Fibroblast of villous mesenchyme (primary cell): ENCODE data around the gene CCDC175. TPM values are rescaled to one million over a fixed set of nuclear protein-coding genes. Genes with fewer than 3 reads are reported as not detected.

ENCODE experiments used
- DNase-seq: peaks from one replicate; pipeline ENCODE4 v3.0.0-alpha.2; 2010; ENCODE audit warnings: low read depth
- H3K4me3 ChIP-seq: 2 replicates; pipeline ENCODE4 v1.5.1; 2011; ENCODE audit warnings: low read depth, mild to moderate bottlenecking, low read length
- total RNA-seq: library from RNA; depleted of rRNA; stranded (reverse); fragments of >200 nt; gene quantifications from 2 replicates; pipeline ENCODE4 v1.2.3, GENCODE V29; 2012
- TF ChIP-seq, protein P1 (sequence below): IDR thresholded peaks from 2 replicates; pipeline ENCODE4 v1.5.1; 2012; ENCODE audit warnings: low read depth, mild to moderate bottlenecking, low read length; ENCODE audit not compliant: insufficient read depth

CCDC175 gene
- total RNA-seq, 1 donor: not detected

DNA sequence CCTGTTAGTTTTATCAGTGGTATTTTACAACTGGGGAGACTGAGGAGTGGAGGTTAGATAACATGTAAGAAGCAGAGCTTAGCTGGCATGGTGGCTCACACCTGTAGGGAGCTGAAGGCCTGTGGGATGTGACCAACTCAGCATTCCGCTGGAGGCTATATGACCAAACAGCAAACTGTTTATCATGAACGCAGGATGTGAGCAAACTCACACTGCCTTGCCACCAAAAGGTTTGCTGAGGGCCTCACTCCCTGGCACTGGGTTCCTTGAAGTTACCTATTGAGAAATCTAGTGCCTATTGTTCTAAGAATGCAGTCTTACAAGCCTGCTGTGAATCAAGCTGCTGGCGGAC is 68.9 kb downstream of the CCDC175 start:
- TF ChIP-seq, protein P1, sequence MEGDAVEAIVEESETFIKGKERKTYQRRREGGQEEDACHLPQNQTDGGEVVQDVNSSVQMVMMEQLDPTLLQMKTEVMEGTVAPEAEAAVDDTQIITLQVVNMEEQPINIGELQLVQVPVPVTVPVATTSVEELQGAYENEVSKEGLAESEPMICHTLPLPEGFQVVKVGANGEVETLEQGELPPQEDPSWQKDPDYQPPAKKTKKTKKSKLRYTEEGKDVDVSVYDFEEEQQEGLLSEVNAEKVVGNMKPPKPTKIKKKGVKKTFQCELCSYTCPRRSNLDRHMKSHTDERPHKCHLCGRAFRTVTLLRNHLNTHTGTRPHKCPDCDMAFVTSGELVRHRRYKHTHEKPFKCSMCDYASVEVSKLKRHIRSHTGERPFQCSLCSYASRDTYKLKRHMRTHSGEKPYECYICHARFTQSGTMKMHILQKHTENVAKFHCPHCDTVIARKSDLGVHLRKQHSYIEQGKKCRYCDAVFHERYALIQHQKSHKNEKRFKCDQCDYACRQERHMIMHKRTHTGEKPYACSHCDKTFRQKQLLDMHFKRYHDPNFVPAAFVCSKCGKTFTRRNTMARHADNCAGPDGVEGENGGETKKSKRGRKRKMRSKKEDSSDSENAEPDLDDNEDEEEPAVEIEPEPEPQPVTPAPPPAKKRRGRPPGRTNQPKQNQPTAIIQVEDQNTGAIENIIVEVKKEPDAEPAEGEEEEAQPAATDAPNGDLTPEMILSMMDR: no peak
- no peak for DNase-seq
- no peak overlapping the region for H3K4me3 ChIP-seq

DNA sequence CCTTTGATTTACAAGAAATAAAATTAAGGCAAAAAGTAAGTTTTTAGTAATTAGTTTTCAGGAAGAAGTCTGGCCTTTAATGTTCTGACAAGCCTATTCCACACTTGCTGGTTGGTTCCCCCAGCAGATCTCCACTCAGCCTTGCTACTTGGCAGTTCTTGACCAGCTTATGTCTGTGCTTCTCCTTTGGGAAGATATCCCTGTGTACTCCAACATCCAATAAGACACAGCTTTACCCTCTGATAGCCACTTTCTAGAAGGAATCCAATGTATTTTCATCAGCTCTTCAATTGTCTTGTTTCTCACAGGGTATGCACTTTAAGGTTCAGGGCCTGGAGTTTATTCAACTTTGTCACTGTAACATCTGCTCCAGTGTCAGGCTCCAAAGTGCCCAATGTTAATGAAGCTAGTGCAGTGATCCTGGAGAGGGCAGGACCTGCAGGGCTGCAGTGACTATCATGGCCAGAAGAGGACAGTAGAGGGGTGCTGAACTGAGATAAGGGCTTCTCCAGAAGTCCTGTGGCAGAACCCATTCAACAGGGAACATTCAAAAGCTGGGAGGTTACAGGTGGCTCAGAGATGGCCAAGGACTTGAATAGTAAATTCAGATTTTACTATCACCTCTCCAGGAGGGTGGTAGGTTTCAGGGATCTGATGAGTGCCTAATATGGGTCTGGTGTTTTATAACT is 69.4 kb downstream of the CCDC175 start:
- peak; percentile 61 for DNase-seq
- TF ChIP-seq, protein P1: peak; percentile 100
- no peak overlapping the region for H3K4me3 ChIP-seq

GRCh38 chr14:59503256-59503655 is 73.4 kb downstream of the CCDC175 start:
- no peak for DNase-seq
- TF ChIP-seq, protein P1: no peak
- no peak overlapping the region for H3K4me3 ChIP-seq

DNA sequence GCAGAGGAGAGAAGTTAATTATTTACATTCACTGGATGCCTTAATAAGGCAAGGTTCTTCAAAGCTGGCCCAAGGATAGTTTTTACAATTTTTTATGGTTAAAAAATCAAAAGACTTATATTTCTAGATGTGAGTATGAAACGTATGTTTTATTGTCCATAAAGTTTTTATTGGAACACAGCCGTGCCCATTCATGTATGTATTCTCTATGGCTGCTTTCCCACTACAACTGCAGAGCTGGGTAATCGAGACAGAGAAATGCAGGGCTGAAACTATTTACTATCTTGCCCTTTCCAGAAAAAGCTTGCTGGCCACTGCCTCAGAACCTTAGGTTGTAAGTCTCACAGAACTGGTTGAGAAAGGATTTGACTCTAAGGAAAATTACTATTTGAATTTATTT is 75.9 kb downstream of the CCDC175 start:
- TF ChIP-seq, protein P1: no peak
- no peak for DNase-seq
- no peak overlapping the region for H3K4me3 ChIP-seq

DNA sequence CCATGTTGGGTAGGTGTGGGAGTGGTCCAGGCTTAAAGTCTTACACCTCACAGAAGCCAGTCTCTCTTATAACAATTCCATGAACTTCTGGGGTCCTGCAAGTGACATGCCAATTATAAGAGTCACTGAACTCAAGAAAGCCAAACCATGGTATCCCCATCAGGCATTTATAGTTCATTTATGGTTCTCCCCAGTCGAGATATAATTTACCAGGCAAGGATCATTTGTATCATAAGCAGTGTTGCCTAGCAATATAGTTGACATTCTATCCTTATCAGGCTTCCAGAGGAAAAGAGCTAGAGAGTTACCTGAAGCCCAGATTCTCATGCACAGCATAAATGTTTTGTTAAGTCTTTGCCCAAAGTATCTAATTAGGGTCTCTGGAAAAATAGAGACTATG is 84.2 kb downstream of the CCDC175 start:
- TF ChIP-seq, protein P1: no peak
- H3K4me3 ChIP-seq: no peak overlapping the region

DNA sequence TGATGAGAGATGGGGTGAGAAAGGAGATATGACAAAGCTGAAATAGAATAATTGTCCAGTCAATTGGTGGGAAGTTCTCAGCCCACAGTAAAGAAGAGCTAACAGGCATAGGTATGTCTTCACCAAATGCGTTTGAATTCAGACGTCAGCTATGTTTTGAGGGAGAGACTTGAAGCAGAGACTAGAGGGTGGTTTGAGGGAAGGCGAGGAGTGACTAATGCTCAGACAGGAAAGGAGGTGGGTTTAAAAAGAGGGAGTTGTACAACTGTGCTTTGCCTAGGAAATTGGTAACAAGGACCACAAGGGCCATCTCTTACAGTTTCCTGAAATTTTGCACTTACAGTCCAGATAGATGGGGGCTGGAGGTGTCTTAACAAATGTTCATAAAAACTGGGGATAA is 85.9 kb downstream of the CCDC175 start:
- TF ChIP-seq, protein P1: no peak
- DNase-seq: no peak
- H3K4me3 ChIP-seq: no peak overlapping the region

More for the DNA sequence above, 84.2 kb downstream of the CCDC175 start:
- no peak for DNase-seq

DNA sequence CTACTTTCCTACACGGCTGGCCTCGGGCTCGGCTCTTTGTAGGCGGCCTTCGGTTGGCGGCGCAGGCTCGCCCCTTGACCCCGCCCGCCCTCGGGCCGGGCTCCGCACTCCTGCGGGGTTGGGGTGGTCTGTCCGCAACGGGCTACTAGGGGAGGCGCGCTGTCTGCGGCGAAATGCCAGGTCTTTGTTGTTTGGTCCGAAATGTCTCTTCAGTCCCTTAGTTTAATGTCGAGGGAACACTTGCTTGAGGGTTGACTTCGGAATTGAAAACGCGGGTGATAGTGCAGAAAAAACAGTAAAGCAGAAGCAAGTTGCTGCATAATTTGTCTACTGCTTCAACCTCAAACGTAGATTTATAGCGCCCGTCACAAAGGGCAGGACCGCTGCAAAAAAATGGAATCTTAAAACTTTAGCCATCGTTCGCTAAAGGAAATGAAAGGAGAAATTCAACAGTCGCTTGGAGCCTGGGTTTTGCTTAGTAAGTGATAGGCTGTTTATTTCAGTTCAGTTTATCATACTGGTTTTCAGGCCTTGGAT is 91.9 kb downstream of the CCDC175 start:
- H3K4me3 ChIP-seq: peak overlapping the region; percentile 94
- peak; percentile 55 for DNase-seq
- TF ChIP-seq, protein P1: no peak
